HUES6 (cell line): ENCODE data around the gene USP37.

Experiments used
- H3K27ac ChIP-seq: 2 replicates; pipeline ENCODE4 v1.7.0; 2013; ENCODE audit warnings: low read depth, mild to moderate bottlenecking, low read length, inconsistent platforms
- H3K27me3 ChIP-seq: 2 replicates; pipeline ENCODE4 v1.6.1; 2013; ENCODE audit warnings: low read length; ENCODE audit not compliant: control insufficient read depth, insufficient read depth
- H3K36me3 ChIP-seq: 2 replicates; pipeline ENCODE4 v1.6.1; 2013; ENCODE audit warnings: low read length; ENCODE audit not compliant: control insufficient read depth, insufficient read depth
- H3K4me1 ChIP-seq: 2 replicates; pipeline ENCODE4 v1.6.1; 2013; ENCODE audit warnings: low read length; ENCODE audit not compliant: control insufficient read depth, insufficient read depth
- H3K4me3 ChIP-seq: 2 replicates; pipeline ENCODE4 v1.5.1; 2013; ENCODE audit warnings: low read depth, low read length
- H3K9ac ChIP-seq: one replicate; pipeline ENCODE4 v1.6.1; 2013; ENCODE audit warnings: mild to moderate bottlenecking, low read length
- H3K9me3 ChIP-seq: 2 replicates; pipeline ENCODE4 v1.6.1; 2013; ENCODE audit warnings: low read depth, low read length; ENCODE audit not compliant: control insufficient read depth, insufficient read depth

USP37 gene

DNA sequence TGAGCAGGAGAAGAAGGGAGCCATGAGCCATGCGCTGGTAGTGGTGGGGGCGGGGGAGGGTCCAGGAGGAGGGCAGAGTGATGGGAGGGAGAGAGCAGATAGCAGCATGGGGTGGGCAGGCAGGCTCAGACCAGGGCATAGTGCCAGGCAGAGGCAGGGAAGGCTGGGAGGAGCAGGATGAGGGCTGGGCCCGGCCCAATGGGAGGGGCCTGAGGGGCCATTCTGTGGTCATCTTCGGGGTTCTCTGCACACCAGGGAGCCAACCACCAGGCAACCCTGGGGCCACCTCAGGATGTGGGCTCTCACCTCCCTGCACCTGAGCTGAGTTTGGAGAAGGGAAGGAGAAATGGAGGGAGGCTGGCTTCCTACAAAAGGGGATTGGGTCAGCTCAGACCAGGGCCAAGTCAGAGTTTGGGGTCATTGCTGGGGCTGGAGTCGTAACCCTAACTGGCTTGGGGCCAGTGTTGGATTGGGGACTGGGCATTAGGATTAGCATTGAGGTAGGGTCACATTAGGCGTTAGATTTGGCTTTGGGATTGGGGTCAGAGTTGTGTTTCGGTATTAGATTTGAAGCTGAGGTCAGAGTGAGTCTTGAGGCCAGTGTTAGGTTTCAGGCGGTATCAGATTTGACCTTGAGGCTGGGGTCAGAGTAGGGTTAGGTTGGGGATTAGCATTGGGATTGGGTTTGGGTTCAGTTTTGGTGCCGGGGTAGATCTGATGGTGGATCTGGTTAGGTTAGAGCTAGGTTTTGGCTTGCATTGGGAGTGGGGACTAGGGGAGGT, 138.0 kb downstream of the USP37 start:
- no peaks in the 10 kb centered on the region for H3K36me3 ChIP-seq
- no peaks in the 10 kb centered on the region for H3K9me3 ChIP-seq
- no peaks in the 10 kb centered on the region for H3K27me3 ChIP-seq
- no peak overlapping the region for H3K9ac ChIP-seq
- H3K4me3 ChIP-seq, result no peak overlapping the region
- H3K27ac ChIP-seq, result no peak overlapping the region
- no peaks in the 10 kb centered on the region for H3K4me1 ChIP-seq

DNA sequence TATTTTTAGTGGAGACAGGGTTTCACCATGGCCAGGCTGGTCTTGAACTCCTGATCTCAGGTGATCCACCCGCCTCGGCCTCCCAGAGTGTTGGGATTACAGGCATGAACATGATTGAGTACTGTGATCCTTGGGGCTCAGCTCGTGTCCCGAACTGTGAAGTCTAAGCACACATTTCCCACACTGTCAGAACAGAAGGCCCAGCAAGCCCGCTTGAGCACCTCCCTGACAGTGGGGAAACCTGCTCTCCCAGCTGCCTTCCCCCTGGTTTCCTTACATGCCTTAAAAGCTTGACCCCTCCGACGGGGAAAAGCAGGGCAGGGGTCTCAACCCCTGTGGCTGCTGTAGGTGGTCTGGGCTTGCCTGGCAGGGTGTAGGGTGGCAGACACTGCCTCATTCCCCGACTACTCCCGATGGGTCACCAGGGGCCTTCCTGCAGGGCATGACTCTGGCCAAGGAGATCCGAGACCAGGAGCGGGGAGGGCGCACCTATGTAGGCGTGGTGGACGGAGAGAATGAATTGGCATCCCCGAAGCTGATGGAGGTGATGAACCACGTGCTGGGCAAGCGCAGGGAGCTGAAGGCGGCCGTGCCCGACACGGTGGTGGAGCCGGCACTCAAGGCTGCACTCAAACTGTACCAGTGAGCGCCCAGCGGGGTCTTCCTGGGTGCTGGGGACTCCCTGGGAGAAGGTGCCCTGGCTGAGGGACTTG, 139.1 kb downstream of the USP37 start:
- Histone ChIP-seq H3K27ac (no peak overlapping the region), H3K36me3 (no peaks in the 10 kb centered on the region), H3K9me3 (no peaks in the 10 kb centered on the region), H3K4me3 (no peak overlapping the region), H3K4me1 (no peaks in the 10 kb centered on the region), H3K27me3 (no peaks in the 10 kb centered on the region), H3K9ac (no peak overlapping the region)

DNA sequence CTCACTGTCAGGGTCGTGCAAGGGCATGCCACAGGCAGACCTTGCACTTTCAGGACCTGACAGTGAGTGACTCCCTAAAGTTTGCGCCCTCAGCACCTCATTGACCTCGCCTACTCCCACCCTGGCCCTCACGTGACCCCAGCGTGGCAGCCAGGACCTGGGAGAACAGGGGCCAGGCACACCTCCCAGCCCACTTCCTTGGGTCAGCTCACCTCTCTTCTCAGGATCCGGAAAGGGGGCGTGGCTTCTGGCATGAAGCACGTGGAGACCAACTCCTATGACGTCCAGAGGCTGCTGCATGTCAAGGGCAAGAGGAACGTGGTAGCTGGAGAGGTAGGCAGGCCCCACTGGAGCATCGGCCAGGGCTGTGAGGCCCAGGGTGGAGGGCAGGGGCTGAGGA, 140.4 kb downstream of the USP37 start:
- H3K4me3 ChIP-seq, result no peak overlapping the region
- H3K9ac ChIP-seq, result no peak overlapping the region
- H3K4me1 ChIP-seq, result no peaks in the 10 kb centered on the region
- H3K27me3 ChIP-seq, result no peaks in the 10 kb centered on the region
- H3K36me3 ChIP-seq, result no peaks in the 10 kb centered on the region
- H3K27ac ChIP-seq, result no peak overlapping the region
- H3K9me3 ChIP-seq, result no peaks in the 10 kb centered on the region

DNA sequence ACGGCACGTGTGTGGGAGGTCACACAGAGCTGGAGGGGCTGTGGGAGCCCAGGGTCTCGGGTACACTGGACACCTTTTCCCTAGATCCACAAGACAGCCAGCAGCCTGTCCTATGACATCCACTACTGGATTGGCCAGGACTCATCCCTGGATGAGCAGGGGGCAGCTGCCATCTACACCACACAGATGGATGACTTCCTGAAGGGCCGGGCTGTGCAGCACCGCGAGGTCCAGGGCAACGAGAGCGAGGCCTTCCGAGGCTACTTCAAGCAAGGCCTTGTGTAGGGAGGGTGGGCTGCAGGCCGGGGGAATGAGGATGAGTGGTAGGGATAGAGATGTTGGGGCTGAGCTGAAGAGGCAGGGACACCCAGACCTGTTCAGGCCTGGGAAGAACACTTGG, 142.6 kb downstream of the USP37 start:
- no peaks in the 10 kb centered on the region for H3K9me3 ChIP-seq
- H3K9ac ChIP-seq, result no peak overlapping the region
- H3K27me3 ChIP-seq, result no peaks in the 10 kb centered on the region
- H3K36me3 ChIP-seq, result no peaks in the 10 kb centered on the region
- H3K27ac ChIP-seq, result no peak overlapping the region
- H3K4me1 ChIP-seq, result no peaks in the 10 kb centered on the region
- H3K4me3 ChIP-seq, result no peak overlapping the region

DNA sequence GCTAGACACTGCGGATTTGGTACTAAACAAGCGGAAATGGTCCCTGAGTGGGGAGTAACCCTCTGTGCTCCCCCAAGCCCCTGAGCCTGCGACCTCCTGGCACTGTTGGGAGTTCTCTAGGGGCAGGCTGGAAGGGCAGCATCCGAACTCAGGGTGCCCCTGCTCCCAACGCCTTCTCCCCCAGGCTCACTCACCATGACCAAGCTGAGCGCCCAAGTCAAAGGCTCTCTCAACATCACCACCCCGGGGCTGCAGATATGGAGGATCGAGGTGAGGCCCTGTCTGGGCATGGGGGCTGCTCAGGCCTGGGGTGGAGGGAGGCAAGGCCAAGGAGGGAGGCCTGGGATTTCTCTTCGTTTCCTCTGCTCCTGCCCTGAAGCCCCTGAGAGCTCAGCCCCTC, 144.6 kb downstream of the USP37 start:
- no peak overlapping the region for H3K27ac ChIP-seq
- H3K9me3 ChIP-seq, result no peaks in the 10 kb centered on the region

DNA sequence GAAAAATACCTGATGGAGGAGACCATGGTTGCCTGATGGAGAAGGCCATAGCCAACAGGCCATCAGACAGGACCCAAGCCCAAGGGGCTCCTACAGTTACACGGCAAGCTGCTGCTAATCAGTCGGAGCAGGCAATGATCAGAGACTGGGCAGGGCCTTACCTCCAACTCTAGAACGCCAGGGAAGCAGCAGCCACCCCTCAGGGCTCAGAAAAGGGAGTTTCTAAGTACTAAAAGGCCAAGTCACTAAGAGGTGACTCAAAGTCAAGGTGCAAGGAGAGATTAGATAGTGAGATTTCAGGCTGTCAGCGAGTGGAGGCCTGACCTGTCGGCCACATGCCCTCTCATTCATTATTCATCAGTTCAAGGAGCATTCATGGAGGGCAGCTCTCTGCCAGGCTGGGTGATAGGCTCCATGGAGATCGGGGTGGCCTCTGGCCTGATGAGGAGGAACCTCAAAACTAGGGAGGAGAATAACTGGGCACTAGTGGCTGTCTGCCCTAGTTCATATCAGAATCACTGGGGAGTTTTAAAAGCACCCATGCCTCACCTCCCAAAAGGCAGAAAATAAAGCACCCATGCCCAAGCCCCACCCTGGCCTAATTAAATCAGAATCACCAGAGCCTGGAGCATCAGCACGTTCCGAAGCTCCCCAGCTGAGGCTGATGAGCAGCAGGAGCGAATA, 145.6 kb downstream of the USP37 start:
- H3K27me3 ChIP-seq, result no peaks in the 10 kb centered on the region
- H3K4me1 ChIP-seq, result peaks cover 10% of the 10 kb centered on the region
- no peak overlapping the region for H3K9ac ChIP-seq
- H3K9me3 ChIP-seq, result no peaks in the 10 kb centered on the region
- H3K36me3 ChIP-seq, result no peaks in the 10 kb centered on the region
- no peak overlapping the region for H3K4me3 ChIP-seq
- no peak overlapping the region for H3K27ac ChIP-seq

More for the DNA sequence above, 144.6 kb downstream of the USP37 start:
- no peaks in the 10 kb centered on the region for H3K27me3 ChIP-seq
- H3K4me3 ChIP-seq, result no peak overlapping the region
- no peaks in the 10 kb centered on the region for H3K36me3 ChIP-seq
- H3K9ac ChIP-seq, result no peak overlapping the region
- H3K4me1 ChIP-seq, result peaks cover 10% of the 10 kb centered on the region

DNA sequence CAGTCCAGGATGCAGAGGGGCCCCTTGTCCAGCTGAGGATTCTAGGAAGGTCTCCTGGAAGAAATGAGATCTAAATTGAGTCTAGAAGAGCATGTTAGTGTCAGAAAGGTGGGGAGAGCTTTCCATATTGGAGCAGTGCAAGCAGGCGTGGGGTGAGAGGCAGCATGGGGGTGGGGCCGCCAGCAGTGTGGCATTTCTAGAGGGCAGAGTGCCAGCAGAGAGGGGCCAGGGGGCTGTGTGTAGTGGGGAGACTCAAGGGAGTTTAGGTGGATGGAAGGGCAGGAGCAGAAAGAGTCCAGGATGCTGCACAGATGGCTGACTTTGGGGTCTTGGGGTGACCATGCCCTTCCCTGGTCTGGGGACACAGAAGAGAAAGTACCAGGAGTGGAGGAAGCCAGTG, 147.1 kb downstream of the USP37 start:
- Histone ChIP-seq H3K9ac (no peak overlapping the region), H3K36me3 (no peaks in the 10 kb centered on the region), H3K4me3 (no peak overlapping the region), H3K4me1 (peaks cover 10% of the 10 kb centered on the region), H3K9me3 (no peaks in the 10 kb centered on the region), H3K27ac (no peak overlapping the region), H3K27me3 (no peaks in the 10 kb centered on the region)

DNA sequence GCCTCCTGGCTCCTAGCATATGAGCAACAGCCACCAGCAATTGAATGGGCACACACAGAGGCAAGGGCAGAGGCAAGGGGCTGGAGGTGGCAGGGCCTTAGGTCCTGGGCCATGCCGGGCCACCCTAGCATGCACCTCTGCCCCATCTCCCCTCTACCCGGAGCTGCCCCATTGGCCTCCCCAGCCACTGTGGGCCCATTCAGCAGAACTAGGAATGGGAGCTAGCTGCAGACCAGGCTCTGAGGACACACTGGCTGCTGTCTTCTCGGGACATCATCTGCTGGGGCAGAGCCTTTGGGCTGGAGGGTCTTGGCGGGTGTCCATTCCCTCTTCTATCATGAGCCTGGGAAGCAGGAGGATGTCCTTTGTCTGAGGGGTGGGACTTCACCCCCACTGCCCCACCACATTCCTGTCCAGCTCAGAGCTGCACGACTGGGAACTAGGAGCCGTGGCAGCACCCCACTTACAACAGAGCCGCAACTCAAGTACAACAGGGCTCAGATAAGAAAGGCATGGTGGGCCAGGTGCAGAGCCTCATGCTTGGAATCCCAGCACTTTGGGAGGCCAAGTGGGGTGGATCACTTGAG, 148.4 kb downstream of the USP37 start:
- H3K27ac ChIP-seq, result no peak overlapping the region
- no peaks in the 10 kb centered on the region for H3K27me3 ChIP-seq
- H3K9ac ChIP-seq, result no peak overlapping the region
- H3K9me3 ChIP-seq, result no peaks in the 10 kb centered on the region
- no peaks in the 10 kb centered on the region for H3K36me3 ChIP-seq
- H3K4me3 ChIP-seq, result no peak overlapping the region
- peaks cover 10% of the 10 kb centered on the region for H3K4me1 ChIP-seq

DNA sequence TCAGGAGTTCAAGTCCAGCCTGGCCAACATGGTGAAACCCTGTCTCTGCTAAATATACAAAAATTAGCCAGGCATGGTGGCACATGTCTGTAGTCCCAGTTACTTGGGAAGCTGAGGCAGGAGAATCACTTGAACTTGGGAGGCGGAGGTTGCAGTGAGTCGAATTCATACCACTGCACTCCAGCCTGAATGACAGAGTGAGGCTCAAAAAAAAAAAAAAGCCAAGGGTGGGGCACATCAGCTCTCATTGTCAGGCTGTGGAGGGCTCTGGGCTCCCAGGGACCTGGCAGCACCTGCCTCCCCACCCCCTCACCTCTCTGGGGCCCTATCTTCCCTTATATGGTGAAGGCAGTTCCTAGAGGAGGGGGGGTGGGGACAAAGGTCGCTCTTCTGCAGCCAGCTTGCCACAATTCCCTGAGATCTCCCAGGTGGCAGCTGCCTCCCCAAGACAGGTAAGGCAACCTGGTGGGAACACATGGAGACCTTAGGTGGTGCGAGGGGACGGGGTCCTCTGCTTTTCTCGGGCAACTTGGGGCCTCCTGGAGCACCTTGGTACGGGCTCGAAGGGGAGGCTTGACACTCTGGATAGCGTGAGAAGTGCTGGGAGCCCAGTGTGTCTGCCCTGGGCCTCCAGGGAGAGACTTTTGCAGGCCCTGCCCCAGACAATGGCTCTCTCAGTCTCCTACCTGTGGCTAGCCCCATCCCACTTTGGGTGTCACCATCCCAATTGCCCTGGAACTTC, 149.3 kb downstream of the USP37 start, which contains the start of gene VIL1:
Gene VIL1 (plus strand): TSS at position 407 of the 742 bp plus-strand sequence. CDS start 4,656 bp downstream, outside the sequence.
- Histone ChIP-seq H3K4me3 (no peak within 1 kb of the TSS), H3K27ac (no peak within 1 kb of the TSS), H3K36me3 (no peaks in the 10 kb centered on the region), H3K4me1 (peaks cover 10% of the 10 kb centered on the region), H3K9me3 (no peaks in the 10 kb centered on the region), H3K9ac (no peak within 1 kb of the TSS), H3K27me3 (no peaks in the 10 kb centered on the region)

DNA sequence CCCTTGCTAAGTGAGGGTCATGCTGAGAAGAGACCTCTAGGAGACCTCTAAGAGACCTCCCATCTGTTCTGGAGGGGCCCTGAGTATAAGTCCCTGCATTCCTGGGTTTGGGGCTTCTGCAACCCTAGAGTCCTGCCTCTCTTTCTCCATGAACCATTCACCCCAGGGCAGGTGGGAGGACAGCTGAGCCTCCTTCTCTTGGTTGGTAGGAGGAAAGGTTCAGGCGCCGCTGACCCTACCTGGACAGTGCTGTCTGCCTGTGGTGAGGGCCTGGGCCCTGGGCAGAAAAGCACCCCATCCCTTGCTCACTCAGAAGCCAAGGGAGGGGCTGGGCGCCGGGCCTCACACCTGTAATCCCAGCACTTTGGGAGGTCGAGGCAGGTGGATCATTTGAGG, 149.8 kb downstream of the USP37 start:
- Histone ChIP-seq H3K4me3 (no peak overlapping the region), H3K9ac (no peak overlapping the region), H3K9me3 (no peaks in the 10 kb centered on the region), H3K4me1 (peaks cover 10% of the 10 kb centered on the region), H3K27ac (no peak overlapping the region), H3K36me3 (no peaks in the 10 kb centered on the region), H3K27me3 (no peaks in the 10 kb centered on the region)
